ENCODE measurements around the gene PHLDB3. TPM values are rescaled to one million over a fixed set of nuclear protein-coding genes. Genes with fewer than 3 reads are reported as not detected.

PHLDB3 gene
- total and polyA plus RNA-seq, 2 of the 13 experiments (the other 11 are each of a cell fraction or from before 2014, with no cell fraction given), result 11.3 to 14.5 TPM

- TF ChIP-seq ASH2L (IDR thresholded peaks at IDR 0.05; ENCODE audit: insufficient read length, low read depth, low read length) (no peak), NR2F1 (CRISPR knock-in tag; IDR thresholded peaks at IDR 0.05) (no peak), TRIM24 (CRISPR knock-in tag; IDR thresholded peaks at IDR 0.05) (no peak), ZBTB14 (CRISPR knock-in tag; IDR thresholded peaks at IDR 0.05) (peak; percentile 87), NFYB (CRISPR knock-in tag; IDR thresholded peaks at IDR 0.05) (no peak), ARID5B (CRISPR knock-in tag; IDR thresholded peaks at IDR 0.05) (no peak), ZBTB39 (CRISPR knock-in tag; IDR thresholded peaks at IDR 0.05) (no peak), ZSCAN22 (CRISPR knock-in tag; IDR thresholded peaks at IDR 0.05) (peak; percentile 46; the same call in 1 of the 2 replicates), ZBTB37 (CRISPR knock-in tag; IDR thresholded peaks at IDR 0.05) (no peak), EEA1 (CRISPR knock-in tag; IDR thresholded peaks at IDR 0.05; ENCODE audit: borderline replicate concordance) (no peak), PATZ1 (CRISPR knock-in tag; IDR thresholded peaks at IDR 0.05) (0 out of 2 replicates have a peak, but pooled peaks have one; percentile 27), YY1 (IDR thresholded peaks at IDR 0.05; ENCODE audit: insufficient read depth, insufficient replicate concordance, low read depth, low read length) (no peak), RFX3 (CRISPR knock-in tag; IDR thresholded peaks at IDR 0.05) (no peak), NR0B2 (CRISPR knock-in tag; IDR thresholded peaks at IDR 0.05) (no peak), HNRNPUL1 (IDR thresholded peaks at IDR 0.05; ENCODE audit: low read depth, low read length) (no peak)
Observed at GRCh38 chr19:43532962-43533545, 28.5 kb upstream of the PHLDB3 start, which contains the start of gene ZNF575 (continued).
